Right lung (tissue), 5 donors: Measurements from ENCODE around the gene DNAJC2. TPM values are rescaled to one million over a fixed set of nuclear protein-coding genes. Genes with fewer than 3 reads are reported as not detected.
A peak's percentile ranks its signal among the peaks of the same experiment; 100 is the strongest.
"Not testable (repeated sequence)": the region's sequence is repeated elsewhere in the genome, so short reads cannot be mapped to it uniquely, and the experiment has no call there.

Source experiments
- DNase-seq, 2 donors: peaks; one replicate each; pipeline ENCODE4 v3.0.0-alpha.2; 2013
- polyA plus RNA-seq, 5 donors: library from polyadenylated mRNA; unstranded; fragments of 120-200 nt; gene quantifications; one replicate each; pipeline versions ENCODE4 v1.2.1 to v1.2.3, GENCODE V29; 2013; ENCODE audit warnings: inconsistent platforms in 1 of 5, low replicate concordance in 1 of 5; ENCODE audit not compliant: insufficient read length in 5 of 5, insufficient read depth in 1 of 5

DNAJC2 gene
- polyA plus RNA-seq, 5 donors, result 38.4 to 57.0 (median 50.8) TPM

GRCh38 chr7:103343758-103344452, 662 bp downstream of the DNAJC2 start:
- DNase-seq, result peak; percentile 28 to 31

- no peak for DNase-seq
These were observed 1.2 kb downstream of the DNAJC2 start for GRCh38 chr7:103343332-103343731.

- DNase-seq, result no peak
These were observed 3.1 kb downstream of the DNAJC2 start for GRCh38 chr7:103341466-103341865.

- no peak for DNase-seq
These were observed 5.7 kb downstream of the DNAJC2 start for GRCh38 chr7:103338864-103339263.

- no peak for DNase-seq
These were observed 7.8 kb downstream of the DNAJC2 start for GRCh38 chr7:103336761-103337160.

GRCh38 chr7:103325744-103326143, 18.8 kb downstream of the DNAJC2 start:
- no peak for DNase-seq

GRCh38 chr7:103317009-103317408, 27.6 kb downstream of the DNAJC2 start:
- no peak for DNase-seq

GRCh38 chr7:103316380-103316941, 28.1 kb downstream of the DNAJC2 start:
- DNase-seq, result no peak

- DNase-seq, result no peak
These were observed 29.7 kb downstream of the DNAJC2 start for GRCh38 chr7:103314852-103315251.

GRCh38 chr7:103307503-103308231, 36.9 kb downstream of the DNAJC2 start:
- no peak for DNase-seq

GRCh38 chr7:103301441-103301840, 43.1 kb downstream of the DNAJC2 start:
- no peak for DNase-seq

- no peak for DNase-seq
These were observed 44.9 kb downstream of the DNAJC2 start for GRCh38 chr7:103299660-103300059.

- DNase-seq, result no peak
These were observed 46.8 kb downstream of the DNAJC2 start for GRCh38 chr7:103297837-103298179.

- DNase-seq, result peak; percentile 87 to 89
These were observed 47.4 kb downstream of the DNAJC2 start, which contains the start of gene PMPCB for GRCh38 chr7:103296901-103297836. Gene PMPCB, plus strand, starts transcription at chr7:103297435. Its CDS starts 25 bp downstream, at chr7:103297460.

GRCh38 chr7:103293526-103293925, 51.0 kb downstream of the DNAJC2 start:
- DNase-seq, result no peak

GRCh38 chr7:103292122-103292521, 52.4 kb downstream of the DNAJC2 start:
- DNase-seq, result no peak

GRCh38 chr7:103282802-103283427, 61.7 kb downstream of the DNAJC2 start:
- not testable (repeated sequence) for DNase-seq

- DNase-seq, result peak; percentile 2 to 3
These were observed 63.8 kb downstream of the DNAJC2 start for GRCh38 chr7:103280803-103281155.

GRCh38 chr7:103279963-103280802, 64.4 kb downstream of the DNAJC2 start:
- DNase-seq, result peak; percentile 51 to 56

GRCh38 chr7:103279636-103279962, 65.0 kb downstream of the DNAJC2 start:
- peak in 1 of 2 donors; percentile 7 for DNase-seq

GRCh38 chr7:103278195-103278594, 66.4 kb downstream of the DNAJC2 start:
- not testable (repeated sequence) for DNase-seq
